Epithelial cell of proximal tubule (primary cell): Measurements from ENCODE around the gene GTF3C6. TPM values are rescaled to one million over a fixed set of nuclear protein-coding genes. Genes with fewer than 3 reads are reported as not detected.

Experiments
- DNase-seq: peaks from one replicate; pipeline ENCODE4 v3.0.0-alpha.2; 2011; ENCODE audit warnings: low read depth
- H3K4me3 ChIP-seq: 2 replicates; pipeline ENCODE4 v1.5.1; 2011; ENCODE audit warnings: low read depth, mild to moderate bottlenecking, low read length
- CTCF ChIP-seq: conservative IDR thresholded peaks from 2 replicates; pipeline ENCODE4 v1.5.1; 2012; ENCODE audit warnings: low read depth, mild to moderate bottlenecking, low read length
- total RNA-seq: library from RNA; depleted of rRNA; stranded (reverse); fragments of >200 nt; gene quantifications from 2 replicates; pipeline ENCODE4 v1.2.3, GENCODE V29; 2015

GTF3C6 gene
- total RNA-seq, 1 donor from 2014 or later = 85.0 TPM

- H3K4me3 ChIP-seq = no peak overlapping the region
- no peak for TF ChIP-seq CTCF
These were observed 18.1 kb downstream of the GTF3C6 start for GRCh38 chr6:110976575-110976974.

GRCh38 chr6:110979565-110980101, 21.1 kb downstream of the GTF3C6 start:
- H3K4me3 ChIP-seq = no peak overlapping the region
- TF ChIP-seq CTCF = no peak
- no peak for DNase-seq

More at GRCh38 chr6:110976575-110976974, 18.1 kb downstream of the GTF3C6 start:
- DNase-seq = no peak

GRCh38 chr6:110980227-110980626, 21.7 kb downstream of the GTF3C6 start:
- no peak for TF ChIP-seq CTCF
- DNase-seq = no peak
- no peak overlapping the region for H3K4me3 ChIP-seq

- no peak for TF ChIP-seq CTCF
- H3K4me3 ChIP-seq = peak overlapping the region; percentile 92
These were observed 22.1 kb downstream of the GTF3C6 start for GRCh38 chr6:110980648-110981047.

GRCh38 chr6:110981202-110981600, 22.7 kb downstream of the GTF3C6 start:
- peak overlapping the region; percentile 92 for H3K4me3 ChIP-seq
- no peak for TF ChIP-seq CTCF
- no peak for DNase-seq

More at GRCh38 chr6:110980648-110981047, 22.1 kb downstream of the GTF3C6 start:
- DNase-seq = no peak

GRCh38 chr6:110990840-110991576, 32.5 kb downstream of the GTF3C6 start:
- no peak overlapping the region for H3K4me3 ChIP-seq
- TF ChIP-seq CTCF = no peak
- DNase-seq = no peak

- no peak for DNase-seq
- no peak for TF ChIP-seq CTCF
- no peak overlapping the region for H3K4me3 ChIP-seq
These were observed 38.2 kb downstream of the GTF3C6 start for GRCh38 chr6:110996691-110997090.
